NCI-H345 treated with DMSO at 0.1 percent for 48 hours (cell line): ENCODE data around the gene C10orf67.

Experiments used
- DNase-seq: peaks from one replicate; lab custom pipeline; 2025; ENCODE audit not compliant: unreplicated experiment; lab: John Stamatoyannopoulos, UW

C10orf67 gene

DNA sequence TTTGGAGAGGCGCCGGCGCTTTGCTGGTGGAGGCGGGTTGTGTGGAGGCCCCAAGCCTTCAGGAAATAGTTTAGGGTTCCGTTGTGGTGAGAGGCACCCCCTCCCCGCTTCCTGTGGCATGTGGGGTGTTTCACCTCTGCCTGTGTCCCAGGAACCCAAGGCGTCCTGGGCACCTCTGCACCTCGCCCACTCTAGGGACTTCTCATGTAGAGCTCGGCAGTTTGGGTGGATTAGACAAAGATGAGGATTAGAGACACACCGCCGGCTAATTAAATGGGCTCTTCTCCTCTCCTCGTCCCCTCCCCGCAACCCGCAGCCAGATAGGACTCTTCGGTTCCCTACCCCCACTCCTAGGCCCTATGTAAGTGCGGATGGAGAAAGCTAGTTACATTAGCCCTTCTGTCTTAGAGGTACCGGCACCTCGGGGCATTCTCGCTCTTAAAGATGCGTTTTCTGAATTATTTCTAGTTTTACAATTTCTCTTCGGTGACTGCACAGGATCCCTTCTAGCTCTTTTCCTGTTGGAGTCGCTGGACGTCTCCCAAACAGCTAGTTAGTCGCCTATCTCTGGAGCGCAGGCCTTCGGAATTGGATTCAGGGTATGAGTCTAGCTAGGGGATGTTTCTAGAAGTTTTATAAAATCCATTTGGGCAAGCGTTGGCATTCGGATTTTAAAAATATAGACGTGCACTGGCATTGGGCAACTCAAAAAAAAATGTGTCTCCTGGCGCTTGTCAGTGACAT, 144.7 kb downstream of the C10orf67 start:
- no peak for DNase-seq

DNA sequence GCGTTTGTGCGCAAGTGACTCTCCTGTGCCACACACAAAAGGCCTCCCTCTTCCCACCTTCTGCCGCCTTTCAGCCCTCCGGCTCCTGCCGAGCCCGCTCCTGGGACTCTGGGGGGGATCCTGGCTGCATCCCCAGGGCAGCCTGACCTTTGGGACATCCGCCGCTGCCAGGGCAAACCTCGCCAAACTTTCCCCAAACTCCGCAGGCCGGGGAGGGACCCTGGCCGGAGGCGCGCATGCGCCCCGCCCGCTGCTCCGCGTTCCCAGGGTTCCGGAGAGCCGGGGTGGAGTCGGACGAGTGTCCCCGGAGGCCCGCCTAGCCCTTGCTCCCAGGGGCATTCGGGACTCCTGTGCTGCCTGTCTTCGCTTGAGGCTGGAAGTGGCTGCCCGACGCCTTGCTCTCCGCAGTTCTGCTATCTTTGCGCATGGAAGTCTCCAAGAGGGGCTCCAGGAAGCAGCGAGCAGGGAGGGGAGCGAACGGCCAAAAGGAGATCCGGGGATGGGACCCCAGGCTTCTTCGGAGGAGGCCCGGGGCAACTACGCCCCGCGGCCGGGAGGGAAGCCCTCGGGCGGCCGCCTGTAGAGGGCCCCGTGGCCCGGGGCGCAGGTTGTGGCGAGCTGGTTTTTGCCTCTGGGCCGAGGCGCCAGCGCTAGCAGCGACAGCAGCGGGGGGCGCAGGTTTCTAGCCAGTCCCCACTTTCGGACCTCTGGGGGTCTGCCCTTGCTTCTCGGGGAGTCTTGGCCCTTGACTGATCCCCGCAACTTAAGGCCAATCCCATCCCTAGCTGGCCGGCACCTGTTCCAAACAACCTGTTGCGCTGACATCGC, 145.4 kb downstream of the C10orf67 start:
- DNase-seq: no peak

DNA sequence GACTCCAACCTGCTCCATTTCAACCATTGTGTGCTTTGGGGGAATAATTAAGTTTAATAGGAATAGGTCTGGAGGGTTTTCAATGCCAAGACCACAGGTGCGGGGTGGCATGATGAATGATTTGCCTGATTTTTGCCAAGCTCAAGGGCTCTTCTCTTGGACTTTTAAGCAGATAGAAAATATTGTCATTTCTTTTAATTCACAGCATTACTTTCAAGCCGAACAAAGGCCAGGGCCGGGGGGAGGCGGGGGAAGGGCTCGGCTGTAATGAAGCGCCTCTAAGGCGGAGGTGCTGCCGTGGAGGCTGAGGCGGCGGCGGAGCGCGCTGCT, 146.0 kb downstream of the C10orf67 start:
- DNase-seq: no peak

DNA sequence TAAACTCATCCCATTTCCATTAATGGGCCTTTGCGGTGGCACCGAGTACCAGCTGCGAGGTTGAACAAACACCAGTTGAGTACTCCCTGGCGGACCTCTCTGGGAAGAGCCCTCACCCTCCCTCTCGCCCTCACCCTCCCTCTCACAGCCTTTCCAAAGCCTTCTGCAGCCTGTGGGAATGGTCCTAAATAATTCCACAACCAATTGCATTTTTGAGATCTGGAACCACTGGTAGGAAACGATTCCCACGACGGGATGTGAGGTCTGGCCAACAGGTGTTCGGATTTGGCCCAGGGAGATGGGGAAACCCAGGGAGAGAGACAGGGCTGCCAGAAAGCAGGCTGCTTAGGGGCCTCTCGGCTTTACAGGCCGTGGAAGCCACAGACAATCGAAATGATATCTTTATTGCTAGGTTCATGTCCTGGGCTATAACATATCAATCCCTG, 147.2 kb downstream of the C10orf67 start:
- DNase-seq: no peak

DNA sequence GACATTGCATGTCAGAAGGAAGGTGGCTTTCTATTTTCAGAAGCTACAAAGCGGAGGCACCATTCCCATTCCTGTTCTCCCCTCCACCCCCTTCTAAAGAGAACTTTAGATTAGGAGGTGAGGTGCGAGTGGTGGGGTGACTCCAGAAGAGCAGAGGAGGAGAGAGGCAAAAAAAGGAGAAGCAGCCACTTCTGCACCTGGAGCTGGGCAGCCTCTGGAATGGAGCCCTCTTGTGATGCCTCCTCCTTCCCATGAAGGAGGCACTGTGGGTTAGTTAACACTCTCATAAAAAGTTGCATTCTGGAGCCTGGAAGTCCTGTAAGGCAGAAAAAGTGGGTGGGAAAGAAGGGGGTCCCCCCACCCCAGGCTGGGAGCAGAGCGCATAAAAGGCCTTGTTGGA, 147.7 kb downstream of the C10orf67 start:
- no peak for DNase-seq

DNA sequence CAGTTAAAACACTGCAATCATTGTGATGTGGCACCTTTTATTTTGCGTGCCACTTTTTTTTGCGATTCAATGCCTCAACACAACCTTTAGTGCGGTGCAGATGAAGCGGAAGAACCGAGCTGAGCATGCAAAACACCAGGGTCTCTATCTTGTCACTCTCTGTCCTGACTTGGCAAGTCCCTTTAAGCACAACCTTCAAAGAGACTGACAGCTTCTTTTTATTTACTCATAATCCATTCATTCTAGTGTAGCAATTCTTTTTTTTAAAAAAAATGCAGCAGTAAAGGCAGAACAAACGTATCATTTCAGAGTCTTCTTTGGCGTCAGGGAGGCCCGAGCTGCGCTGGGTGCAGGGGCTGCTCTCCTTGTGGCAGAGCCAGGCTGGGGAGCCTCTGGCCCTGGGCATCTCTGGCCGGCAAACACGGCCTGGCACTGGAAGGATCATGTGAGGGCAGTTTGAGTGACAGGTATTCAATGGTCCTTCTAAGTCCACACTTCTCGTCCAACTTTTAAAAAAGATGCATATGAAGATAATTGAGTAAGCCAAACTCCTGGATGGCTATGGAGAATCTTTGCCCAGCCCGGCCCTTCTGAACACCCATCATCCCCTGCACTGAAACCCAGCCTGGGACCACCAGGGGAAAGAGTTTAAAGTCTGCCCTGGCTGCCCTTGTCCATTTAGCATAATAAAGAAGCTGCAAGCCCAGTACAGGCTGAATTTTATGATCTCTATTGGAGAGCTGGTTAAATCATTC, 148.6 kb downstream of the C10orf67 start:
- DNase-seq: no peak

DNA sequence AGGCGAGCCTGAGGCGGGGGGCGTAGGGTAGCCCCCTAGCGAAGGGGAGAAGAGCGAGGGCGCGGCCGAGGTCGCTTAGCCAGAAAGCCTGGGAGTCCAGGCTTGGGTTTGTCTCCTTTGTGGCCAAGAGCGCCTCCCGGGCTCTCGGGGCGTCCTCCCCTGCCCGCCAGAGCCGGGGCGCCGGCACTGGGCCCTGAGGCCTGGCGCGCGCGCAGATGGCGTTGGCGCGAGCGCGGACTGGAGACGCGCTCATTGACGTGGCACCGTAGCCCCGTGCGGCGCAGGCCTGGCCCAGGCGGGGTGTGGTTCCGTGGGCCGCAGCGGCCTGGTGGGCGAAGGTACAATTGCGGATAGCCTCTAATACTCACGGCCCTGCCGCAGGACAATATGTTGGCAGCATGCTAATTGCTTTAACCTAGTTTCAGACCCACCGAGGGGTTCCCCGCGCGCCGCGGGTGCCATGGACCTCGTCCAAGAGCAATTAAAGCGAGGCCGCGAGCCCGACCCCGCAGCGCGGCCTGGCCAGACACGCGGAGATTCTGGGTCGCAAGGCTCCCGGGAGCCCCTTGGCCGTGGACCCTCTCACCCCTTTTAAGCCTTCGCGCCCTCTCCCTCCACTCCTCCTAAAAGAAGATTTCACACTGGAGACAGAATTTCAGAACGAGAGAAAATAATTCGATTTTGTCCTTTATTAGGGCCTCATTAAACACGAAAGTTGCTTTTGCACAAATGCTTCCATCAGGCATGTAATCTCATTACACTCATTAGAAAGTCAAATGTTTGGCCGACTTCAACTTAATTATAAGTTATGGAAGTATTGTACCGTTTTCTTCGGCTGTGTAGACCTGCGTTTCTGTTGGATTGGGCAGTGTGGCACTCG, 149.4 kb downstream of the C10orf67 start:
- no peak for DNase-seq

DNA sequence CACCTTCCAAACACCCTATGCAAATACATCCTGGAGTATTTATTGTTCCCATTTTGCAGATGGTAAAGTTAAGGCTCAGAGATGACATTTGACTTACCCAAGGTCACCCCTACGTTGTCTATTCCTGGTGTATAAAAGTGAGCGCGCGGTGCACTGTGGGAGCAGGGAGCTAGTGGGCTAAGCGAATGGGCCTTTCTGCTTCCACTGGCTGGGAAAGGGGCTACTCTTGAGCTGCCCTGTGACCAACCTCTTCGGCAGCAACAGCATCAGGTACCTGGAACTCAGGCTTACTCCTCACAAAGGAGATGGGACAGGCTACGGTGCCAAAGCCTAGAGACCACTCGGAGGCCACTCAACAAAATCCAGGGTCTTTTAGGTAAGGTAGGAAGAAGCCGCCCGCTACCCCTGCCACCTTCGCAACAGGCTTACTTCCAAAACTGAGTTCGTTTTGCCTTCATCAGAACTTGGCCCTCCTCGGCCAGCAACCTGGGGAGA, 150.1 kb downstream of the C10orf67 start:
- no peak for DNase-seq

DNA sequence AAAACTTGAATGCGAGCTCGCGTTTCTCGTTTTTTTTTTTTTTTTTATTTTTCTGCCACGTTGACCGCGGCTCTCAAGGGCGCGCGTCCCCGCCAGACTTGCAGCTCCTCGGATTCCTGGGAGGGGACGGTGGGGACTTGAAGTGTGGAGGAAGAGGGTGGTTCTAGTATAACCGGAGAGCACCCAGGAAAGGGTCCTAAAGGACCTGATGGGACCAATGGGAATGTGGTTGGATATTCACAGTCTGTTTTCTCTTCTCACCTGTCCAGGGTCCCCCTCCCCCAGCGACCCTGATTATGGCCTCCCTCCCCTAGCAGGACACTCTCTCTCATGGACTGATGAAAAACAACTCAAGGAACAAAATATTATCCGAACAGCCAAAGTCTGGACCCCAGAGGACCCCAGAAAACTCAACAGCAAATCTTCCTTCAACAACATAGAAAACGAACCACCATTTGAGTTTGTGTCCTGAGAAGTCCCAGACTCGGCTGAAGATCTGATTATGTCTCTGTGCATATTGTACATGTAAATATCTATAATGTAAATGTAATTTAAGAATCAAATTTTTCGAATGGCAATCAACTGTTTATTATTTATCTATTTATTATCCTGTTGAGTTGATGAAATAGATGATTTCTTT, 151.0 kb downstream of the C10orf67 start:
- DNase-seq: no peak

DNA sequence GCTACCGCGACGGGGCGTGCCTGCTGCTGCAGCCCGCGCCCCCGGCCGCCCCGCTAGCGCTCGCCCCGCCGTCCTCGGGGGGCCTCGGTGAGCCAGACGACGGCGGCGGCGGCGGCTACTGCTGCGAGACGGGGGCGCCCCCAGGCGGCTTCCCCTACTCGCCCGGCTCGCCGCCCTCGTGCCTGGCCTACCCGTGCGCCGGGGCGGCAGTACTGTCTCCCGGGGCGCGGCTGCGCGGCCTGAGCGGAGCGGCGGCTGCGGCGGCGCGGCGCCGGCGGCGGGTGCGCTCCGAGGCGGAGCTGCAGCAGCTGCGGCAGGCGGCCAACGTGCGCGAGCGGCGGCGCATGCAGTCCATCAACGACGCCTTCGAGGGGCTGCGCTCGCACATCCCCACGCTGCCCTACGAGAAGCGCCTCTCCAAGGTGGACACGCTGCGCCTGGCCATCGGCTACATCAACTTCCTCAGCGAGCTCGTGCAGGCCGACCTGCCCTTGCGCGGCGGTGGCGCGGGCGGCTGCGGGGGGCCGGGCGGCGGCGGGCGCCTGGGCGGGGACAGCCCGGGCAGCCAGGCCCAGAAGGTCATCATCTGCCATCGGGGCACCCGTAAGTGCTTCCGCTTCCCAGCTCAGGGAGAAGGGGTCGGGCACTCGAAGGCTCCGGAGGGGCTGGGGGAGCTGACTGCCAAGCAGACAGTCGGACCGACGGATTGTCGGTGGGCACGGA, 151.7 kb downstream of the C10orf67 start:
- no peak for DNase-seq

DNA sequence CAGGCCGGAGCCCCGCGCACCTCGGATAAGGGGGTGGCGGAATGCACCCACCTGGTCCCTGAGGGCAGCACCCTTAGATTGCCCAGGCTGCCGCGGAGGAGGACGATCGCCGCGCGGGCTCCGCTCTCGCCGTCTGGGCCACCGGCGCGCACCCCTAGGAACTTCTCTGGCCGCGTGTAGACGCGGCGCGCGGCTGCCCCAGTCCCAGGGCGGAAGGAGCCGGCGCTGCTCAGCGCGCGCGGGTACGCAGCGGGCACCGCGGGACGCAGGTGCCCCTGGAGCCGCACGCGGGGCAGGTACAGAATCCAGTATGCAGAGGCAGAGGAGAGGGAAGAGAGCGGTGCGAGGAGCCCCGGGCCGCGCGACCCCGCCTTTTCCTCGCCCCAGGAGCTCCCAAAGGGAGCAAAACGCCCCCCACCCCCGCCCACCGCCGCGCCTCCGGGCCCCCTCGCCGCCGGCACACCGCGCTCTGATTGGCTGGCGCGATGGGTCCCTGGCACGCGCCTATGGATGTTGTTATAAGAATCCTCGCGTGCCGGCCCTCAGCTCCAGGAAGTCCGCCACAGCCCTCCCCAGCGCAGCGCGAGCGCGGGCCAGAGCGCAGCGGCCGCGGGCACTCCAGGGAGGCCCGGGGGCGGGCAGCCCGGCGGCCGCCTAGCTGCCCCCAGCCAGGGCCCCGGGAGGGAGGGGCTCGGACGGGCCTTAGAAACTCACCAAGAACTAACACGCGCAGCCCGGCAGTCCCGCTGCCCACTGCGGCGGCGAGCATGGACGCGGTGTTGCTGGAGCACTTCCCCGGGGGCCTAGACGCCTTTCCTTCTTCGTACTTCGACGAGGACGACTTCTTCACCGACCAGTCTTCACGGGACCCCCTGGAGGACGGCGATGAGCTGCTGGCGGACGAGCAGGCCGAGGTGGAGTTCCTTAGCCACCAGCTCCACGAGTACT, 152.6 kb downstream of the C10orf67 start, which contains the start of gene PTF1A:
Gene PTF1A (plus strand): TSS at position 549 of the 948 bp plus-strand sequence. CDS start 219 bp downstream, at position 768.
- no peak for DNase-seq

DNA sequence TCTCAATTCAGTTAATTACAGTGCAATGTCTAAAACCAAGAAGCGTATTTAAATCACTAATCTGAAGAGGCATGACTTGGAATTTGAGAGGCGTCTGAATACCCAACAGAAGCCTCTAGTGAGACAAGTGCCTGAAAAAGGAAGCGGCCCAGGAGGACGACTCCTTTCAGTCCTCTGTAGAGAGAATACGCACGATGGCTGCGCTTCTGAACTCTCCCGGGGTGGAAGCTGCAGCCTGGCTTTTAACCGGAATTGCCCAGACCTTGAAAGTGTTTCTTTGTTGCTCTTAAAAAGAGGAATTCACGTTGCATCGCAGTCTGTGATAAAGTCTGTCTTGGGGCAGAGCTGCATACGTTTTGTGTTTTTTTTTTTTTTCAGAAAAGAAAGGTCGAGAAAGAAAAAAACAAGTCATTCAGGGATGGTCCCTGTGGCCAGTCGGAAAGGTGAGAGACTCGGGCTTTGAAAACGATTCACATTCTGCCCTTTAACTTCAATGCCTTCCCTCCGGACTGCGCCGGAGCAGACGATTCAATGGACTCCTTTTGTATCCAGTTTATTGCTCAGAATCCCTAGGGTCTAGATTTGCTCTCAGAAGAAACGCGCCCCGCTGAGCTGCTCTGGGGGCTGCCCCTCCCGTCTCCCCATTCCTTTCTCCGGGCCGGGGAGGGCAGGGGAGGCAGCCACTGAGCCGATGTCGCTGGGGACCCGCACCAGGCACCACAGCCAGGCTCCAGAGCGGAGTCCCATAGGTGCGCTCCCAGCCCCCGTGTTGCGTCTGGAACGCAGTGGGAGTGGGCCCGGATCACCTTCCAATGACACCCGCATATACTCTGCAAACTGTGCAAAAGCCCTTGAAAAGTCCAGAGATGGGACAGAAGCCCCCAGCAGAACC, 153.5 kb downstream of the C10orf67 start:
- no peak for DNase-seq

DNA sequence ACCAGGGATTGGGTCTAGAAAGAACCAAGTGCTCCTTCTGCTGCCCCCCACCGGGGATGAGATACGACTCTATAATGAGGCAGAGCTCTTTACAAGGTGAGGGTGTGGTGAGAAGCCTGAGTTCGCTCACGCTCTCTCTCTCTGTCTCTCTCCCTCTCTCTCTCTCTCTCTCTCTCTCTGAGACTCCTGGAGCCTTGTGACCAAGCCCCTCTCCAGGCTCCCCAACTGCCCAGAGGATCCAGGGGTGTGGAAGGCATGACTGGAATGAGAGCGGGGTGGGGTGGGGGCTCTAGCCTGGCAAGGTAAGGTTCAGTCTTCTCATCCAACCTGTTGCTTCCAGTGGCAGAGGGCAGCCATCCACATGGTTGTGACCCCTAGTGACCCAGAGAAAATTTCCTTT, 155.6 kb downstream of the C10orf67 start:
- no peak for DNase-seq

DNA sequence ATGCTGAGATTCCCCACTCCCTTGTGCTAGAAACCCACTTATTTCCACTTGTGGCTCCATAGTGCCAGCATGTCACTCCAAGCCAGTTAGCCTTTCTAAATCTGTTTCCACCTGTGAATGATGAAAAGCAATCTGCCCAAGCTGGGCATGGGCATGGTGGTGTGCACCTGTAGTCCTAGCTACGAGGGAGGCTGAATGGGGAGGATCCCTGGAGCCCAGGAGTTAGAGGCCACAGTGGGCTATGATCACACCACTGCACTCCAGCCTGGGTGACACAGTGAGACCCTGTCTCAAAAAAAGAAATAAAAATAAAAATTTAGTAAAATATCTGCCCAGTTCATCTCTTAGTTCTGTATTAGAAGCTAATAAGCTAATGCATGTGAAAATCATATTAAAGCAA, 157.4 kb downstream of the C10orf67 start:
- DNase-seq: no peak

DNA sequence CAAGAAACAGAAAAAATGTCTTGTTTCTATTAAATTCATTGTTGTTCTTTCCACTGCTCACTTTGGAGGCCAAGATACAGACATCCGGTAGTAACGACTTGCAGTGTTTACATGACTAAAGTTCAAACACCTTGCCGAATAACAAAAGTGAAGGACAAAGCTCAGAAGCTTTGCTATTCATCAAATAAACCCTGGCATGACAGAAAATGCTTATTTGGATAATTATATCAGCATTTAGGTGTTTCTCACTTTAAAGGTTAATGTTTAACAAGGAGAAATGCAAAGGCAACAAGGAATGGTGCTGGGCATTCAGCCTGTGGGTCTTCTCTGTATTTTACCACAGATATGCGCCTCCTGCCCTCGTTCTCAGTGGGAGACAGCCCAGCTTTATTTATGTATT, 157.9 kb downstream of the C10orf67 start:
- DNase-seq: no peak

DNA sequence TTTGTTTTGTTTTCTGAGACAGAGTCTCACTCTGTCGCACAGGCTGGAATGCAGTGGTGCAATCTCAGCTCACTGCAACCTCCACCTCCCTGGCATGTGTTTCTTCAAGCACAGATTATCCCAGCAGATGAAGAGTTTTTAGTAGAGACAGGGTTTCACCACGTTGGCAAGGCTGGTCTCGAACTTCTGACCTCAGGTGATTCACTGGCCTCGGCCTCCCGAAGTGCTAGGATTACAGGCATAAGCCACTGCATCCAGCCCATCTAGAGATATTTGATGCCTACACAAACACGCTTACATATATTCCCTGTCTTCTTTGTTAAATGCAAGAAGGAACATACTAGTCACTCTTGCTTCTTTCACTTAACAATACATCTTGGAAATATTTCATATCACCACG, 158.4 kb downstream of the C10orf67 start:
- DNase-seq: no peak

DNA sequence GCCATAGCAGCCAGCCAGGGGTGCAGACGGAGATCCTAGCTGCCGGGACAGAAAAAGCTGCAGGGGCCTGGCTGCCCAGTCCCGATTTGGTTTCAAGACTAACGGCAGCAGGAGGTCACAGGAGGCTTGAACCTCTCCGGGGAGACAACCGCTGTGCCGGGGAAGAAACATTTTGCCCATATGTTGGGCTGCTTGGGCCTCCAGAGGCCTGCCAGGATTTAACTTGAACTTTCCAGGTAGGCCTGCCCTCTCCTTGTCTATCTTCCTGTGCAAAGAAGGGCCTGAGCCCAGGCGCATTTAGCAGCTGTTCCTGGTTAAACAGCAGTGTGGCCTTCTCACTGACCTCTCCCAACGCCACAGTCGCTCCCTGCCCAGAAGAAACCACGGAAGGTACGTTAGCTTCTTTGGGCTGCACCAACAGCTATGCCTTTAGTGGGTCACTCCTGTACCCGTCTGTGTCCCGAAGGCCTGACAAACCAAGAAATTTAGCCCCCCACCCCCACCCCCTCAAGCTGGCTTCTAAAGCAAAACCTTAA, 169.6 kb downstream of the C10orf67 start:
- no peak for DNase-seq
